Measurements from ENCODE around the gene ADGRD2.

The ADGRD2 gene

DNA sequence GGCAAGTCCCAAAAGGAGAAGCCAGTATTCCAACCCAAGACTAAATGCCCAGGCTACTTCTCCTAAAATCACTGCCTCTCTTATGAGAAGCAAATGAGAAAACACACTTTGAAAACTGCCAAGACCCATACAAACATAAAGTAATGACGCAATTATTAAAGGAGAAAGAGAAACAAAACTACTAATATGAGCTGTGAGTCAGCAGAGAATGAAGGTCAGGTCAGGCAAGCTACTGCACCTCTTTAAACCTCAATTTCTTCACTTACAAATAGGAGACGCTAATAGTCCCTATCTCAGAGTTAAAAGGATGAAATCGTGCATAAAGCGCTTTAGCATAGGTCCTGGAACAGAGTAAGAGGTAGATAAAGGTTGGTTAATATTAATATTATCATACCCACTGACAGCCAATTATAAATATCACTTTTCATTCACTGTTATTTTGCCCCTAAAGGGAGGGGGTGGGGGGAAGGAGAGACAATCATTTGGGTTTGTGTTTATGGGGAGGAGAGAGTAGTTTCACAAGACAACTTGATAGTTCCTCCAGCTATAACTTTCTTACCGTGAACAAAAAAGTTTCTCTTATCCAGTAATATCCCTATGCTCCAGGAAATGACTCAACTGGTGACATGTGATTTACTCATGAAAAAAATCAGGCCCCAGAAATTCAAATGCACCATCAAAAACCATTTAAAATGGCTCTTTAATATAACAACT lies 38.6 kb upstream of the ADGRD2 start:
- Histone ChIP-seq H3K27ac (ENCODE audit: low read length, poor library complexity, severe bottlenecking) (peak overlapping the region; percentile 59), H4K8ac (ENCODE audit: low read length) (no peak overlapping the region), H3K14ac (ENCODE audit: low read length in 2 of 2) (no peak overlapping the region), H4K91ac (ENCODE audit: low read length) (no peak overlapping the region), H3K27me3 (ENCODE audit: control insufficient read depth in 1 of 2, insufficient read depth in 1 of 2, low read length in 2 of 2) (no peaks in the 10 kb centered on the region), H3K18ac (ENCODE audit: low read depth in 1 of 2, low read length in 2 of 2) (no peak overlapping the region), H2AK5ac (ENCODE audit: low read length, severe bottlenecking) (no peak overlapping the region), H3K79me1 (replicated peaks; ENCODE audit: low read length, poor library complexity, severe bottlenecking) (peaks cover 8% of the 10 kb centered on the region), H2BK5ac (ENCODE audit: low read depth, low read length, poor library complexity, severe bottlenecking) (no peak overlapping the region), H3K9me3 (ENCODE audit: control insufficient read depth, low read length) (peaks cover 4% of the 10 kb centered on the region), H3K9ac (ENCODE audit: low read length) (peak overlapping the region; percentile 98), H2AFZ (ENCODE audit: low read depth, low read length) (no peak overlapping the region), H3K4me2 (ENCODE audit: low read length, poor library complexity, severe bottlenecking) (no peak overlapping the region), H3K23ac (ENCODE audit: low read length in 2 of 2) (no peak overlapping the region), H2BK15ac (ENCODE audit: low read depth, poor library complexity, severe bottlenecking) (no peak overlapping the region), H3K36me3 (ENCODE audit: control insufficient read depth in 1 of 2, insufficient read depth in 2 of 2, low read depth in 1 of 2, low read length in 2 of 2) (peaks cover 17 to 76% of the 10 kb centered on the region in 2 experiments), H3K4me3 (ENCODE audit: insufficient read depth in 1 of 2, low read depth in 1 of 2, low read length in 2 of 2) (peak overlapping the region in 1 of 2 experiments; percentile 73), H3K4ac (ENCODE audit: low read depth in 1 of 2, low read length in 2 of 2) (no peak overlapping the region), H2BK120ac (ENCODE audit: low read depth, low read length) (no peak overlapping the region), H2BK12ac (ENCODE audit: low read length in 2 of 2) (no peak overlapping the region), H3K4me1 (ENCODE audit: control insufficient read depth, insufficient read depth, low read depth, low read length) (no peaks in the 10 kb centered on the region)
- WGBS, result 55% methylated on average over 3 of the region's 5 CpGs
- peak; percentile 80 for DNase-seq

DNA sequence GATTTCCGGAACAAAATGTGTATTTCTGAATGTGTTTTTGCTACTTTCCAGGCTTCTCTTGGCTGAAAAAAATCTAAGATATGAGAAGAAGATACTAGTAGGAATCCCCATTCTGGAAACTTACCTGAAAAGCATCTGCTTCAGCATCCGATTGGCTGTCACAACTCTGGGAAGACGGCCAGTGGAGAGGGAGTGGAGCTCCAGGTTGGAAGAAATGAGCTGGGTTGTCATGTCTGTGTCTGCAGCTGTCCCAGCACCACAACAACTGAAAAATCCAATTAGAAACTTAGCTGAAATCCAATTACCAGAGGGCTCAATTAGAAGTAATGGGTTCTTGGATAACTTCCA lies 38.0 kb upstream of the ADGRD2 start:
- H2BK120ac ChIP-seq (ENCODE audit: low read depth, low read length), result no peak overlapping the region
- 69% methylated on average over 2 of the region's 3 CpGs for WGBS

DNA sequence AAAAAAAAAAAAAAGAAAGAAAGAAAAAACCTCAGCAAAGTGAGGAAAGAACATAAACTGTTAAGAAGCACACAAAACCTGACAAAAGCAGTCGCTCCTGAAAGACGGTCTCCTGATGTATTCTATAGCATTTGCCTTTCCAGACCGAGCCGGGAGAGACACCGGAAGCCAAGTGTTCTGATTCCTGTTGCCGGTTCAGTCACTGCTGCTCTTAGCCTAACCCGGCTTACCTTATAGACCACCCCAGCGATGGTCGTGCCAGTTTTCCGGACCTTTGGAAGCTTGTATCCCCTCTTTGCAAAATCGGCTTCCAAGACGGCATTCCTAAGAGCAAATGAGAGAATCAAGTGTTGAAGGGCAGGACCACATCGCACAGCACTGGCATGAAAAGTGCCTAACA lies 35.6 kb upstream of the ADGRD2 start:
- H3K9ac ChIP-seq (ENCODE audit: low read length), result peak overlapping the region; percentile 98
- no peak overlapping the region for H3K23ac ChIP-seq (ENCODE audit: low read length in 2 of 2)
- peaks cover 4% of the 10 kb centered on the region for H3K9me3 ChIP-seq (ENCODE audit: control insufficient read depth, low read length)
- 34% methylated on average over 13 of the region's 13 CpGs for WGBS
- no peak for DNase-seq
- peaks cover under 1% of the 10 kb centered on the region for H3K4me1 ChIP-seq (ENCODE audit: control insufficient read depth, insufficient read depth, low read depth, low read length)
- peak overlapping the region; percentile 95 for H4K8ac ChIP-seq (ENCODE audit: low read length)
- H3K79me1 ChIP-seq (replicated peaks; ENCODE audit: low read length, poor library complexity, severe bottlenecking), result peaks cover 2% of the 10 kb centered on the region
- no peak overlapping the region for H3K18ac ChIP-seq (ENCODE audit: low read depth in 1 of 2, low read length in 2 of 2)
- H2AK5ac ChIP-seq (ENCODE audit: low read length, severe bottlenecking), result peak overlapping the region; percentile 53
- no peak overlapping the region for H2BK5ac ChIP-seq (ENCODE audit: low read depth, low read length, poor library complexity, severe bottlenecking)
- H3K27ac ChIP-seq (ENCODE audit: low read length, poor library complexity, severe bottlenecking), result no peak overlapping the region
- H4K91ac ChIP-seq (ENCODE audit: low read length), result no peak overlapping the region
- peak overlapping the region in 1 of 2 experiments; percentile 67 for H3K4ac ChIP-seq (ENCODE audit: low read depth in 1 of 2, low read length in 2 of 2)
- peaks cover 10 to 47% of the 10 kb centered on the region in 2 experiments for H3K36me3 ChIP-seq (ENCODE audit: control insufficient read depth in 1 of 2, insufficient read depth in 2 of 2, low read depth in 1 of 2, low read length in 2 of 2)
- no peak overlapping the region for H2BK12ac ChIP-seq (ENCODE audit: low read length in 2 of 2)
- H2BK15ac ChIP-seq (ENCODE audit: low read depth, poor library complexity, severe bottlenecking), result no peak overlapping the region
- H2BK120ac ChIP-seq (ENCODE audit: low read depth, low read length), result peak overlapping the region; percentile 27
- no peak overlapping the region for H3K14ac ChIP-seq (ENCODE audit: low read length in 2 of 2)
- H3K4me2 ChIP-seq (ENCODE audit: low read length, poor library complexity, severe bottlenecking), result peak overlapping the region; percentile 95
- H3K4me3 ChIP-seq (ENCODE audit: insufficient read depth in 1 of 2, low read depth in 1 of 2, low read length in 2 of 2), result peak overlapping the region; percentile 84 to 99
- no peak overlapping the region for H2AFZ ChIP-seq (ENCODE audit: low read depth, low read length)
- no peaks in the 10 kb centered on the region for H3K27me3 ChIP-seq (ENCODE audit: control insufficient read depth in 1 of 2, insufficient read depth in 1 of 2, low read length in 2 of 2)

More for the DNA sequence above, 38.0 kb upstream of the ADGRD2 start:
- no peaks in the 10 kb centered on the region for H3K4me1 ChIP-seq (ENCODE audit: control insufficient read depth, insufficient read depth, low read depth, low read length)
- H2AK5ac ChIP-seq (ENCODE audit: low read length, severe bottlenecking), result no peak overlapping the region
- no peak overlapping the region for H3K14ac ChIP-seq (ENCODE audit: low read length in 2 of 2)
- DNase-seq, result no peak
- H4K91ac ChIP-seq (ENCODE audit: low read length), result no peak overlapping the region
- H4K8ac ChIP-seq (ENCODE audit: low read length), result no peak overlapping the region
- no peak overlapping the region for H2AFZ ChIP-seq (ENCODE audit: low read depth, low read length)
- no peak overlapping the region for H3K23ac ChIP-seq (ENCODE audit: low read length in 2 of 2)
- H3K4me2 ChIP-seq (ENCODE audit: low read length, poor library complexity, severe bottlenecking), result no peak overlapping the region
- no peak overlapping the region for H2BK12ac ChIP-seq (ENCODE audit: low read length in 2 of 2)
- H3K36me3 ChIP-seq (ENCODE audit: control insufficient read depth in 1 of 2, insufficient read depth in 2 of 2, low read depth in 1 of 2, low read length in 2 of 2), result peaks cover 16 to 71% of the 10 kb centered on the region in 2 experiments
- peak overlapping the region in 1 of 2 experiments; percentile 73 for H3K4me3 ChIP-seq (ENCODE audit: insufficient read depth in 1 of 2, low read depth in 1 of 2, low read length in 2 of 2)
- H3K4ac ChIP-seq (ENCODE audit: low read depth in 1 of 2, low read length in 2 of 2), result no peak overlapping the region
- no peak overlapping the region for H3K18ac ChIP-seq (ENCODE audit: low read depth in 1 of 2, low read length in 2 of 2)
- H3K79me1 ChIP-seq (replicated peaks; ENCODE audit: low read length, poor library complexity, severe bottlenecking), result peaks cover 8% of the 10 kb centered on the region
- H3K9me3 ChIP-seq (ENCODE audit: control insufficient read depth, low read length), result peaks cover 4% of the 10 kb centered on the region
- H2BK5ac ChIP-seq (ENCODE audit: low read depth, low read length, poor library complexity, severe bottlenecking), result no peak overlapping the region
- no peaks in the 10 kb centered on the region for H3K27me3 ChIP-seq (ENCODE audit: control insufficient read depth in 1 of 2, insufficient read depth in 1 of 2, low read length in 2 of 2)
- H3K9ac ChIP-seq (ENCODE audit: low read length), result peak overlapping the region; percentile 98
- peak overlapping the region; percentile 59 for H3K27ac ChIP-seq (ENCODE audit: low read length, poor library complexity, severe bottlenecking)
- H2BK15ac ChIP-seq (ENCODE audit: low read depth, poor library complexity, severe bottlenecking), result no peak overlapping the region

DNA sequence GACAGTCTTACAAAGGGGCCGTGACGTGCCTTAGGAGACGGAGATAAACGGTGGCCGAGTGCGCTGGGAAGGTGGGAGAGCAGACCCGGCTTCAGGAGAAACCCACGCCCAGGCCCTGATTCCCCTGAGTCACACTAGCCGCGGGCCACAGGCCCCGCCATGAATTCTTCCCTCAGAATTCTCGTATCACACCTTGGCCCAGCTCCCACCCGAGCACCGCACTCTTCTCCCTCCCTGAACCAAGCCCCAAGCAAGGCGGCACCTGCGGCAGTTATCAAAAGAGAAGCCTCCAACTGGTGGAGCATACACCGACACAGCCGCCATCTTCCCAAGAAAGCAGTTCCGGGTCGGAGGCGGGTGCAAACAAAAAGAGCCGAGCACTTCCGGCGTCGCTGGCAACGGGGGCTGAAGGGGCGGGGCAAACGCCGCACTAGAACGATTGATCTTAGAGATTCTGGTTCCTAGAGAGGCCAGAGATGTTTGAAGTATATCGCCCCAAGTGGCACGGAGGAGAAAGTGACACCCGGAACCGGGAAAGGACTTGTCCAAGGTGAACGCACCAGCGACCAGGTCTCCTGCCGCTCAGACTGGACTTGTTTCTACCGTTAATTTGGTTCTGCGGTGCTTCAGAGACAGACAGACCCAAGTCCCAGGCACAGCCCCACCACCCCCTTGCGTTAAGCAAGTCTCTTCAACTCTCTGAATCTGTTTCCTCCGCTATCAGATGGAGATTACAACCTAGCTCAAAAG lies 35.0 kb upstream of the ADGRD2 start, which contains the start of gene PSMB7:
TSS of gene PSMB7 (minus strand) at position 341 of the 750 bp plus-strand sequence. CDS start at position 324, 17 bp downstream.
- Histone ChIP-seq H3K9ac (ENCODE audit: low read length) (peak within 1 kb of the TSS; percentile 98), H3K18ac (ENCODE audit: low read depth in 1 of 2, low read length in 2 of 2) (peak within 1 kb of the TSS; percentile 68 to 81), H3K23ac (ENCODE audit: low read length in 2 of 2) (no peak within 1 kb of the TSS), H4K91ac (ENCODE audit: low read length) (peak within 1 kb of the TSS; percentile 91), H3K4me2 (ENCODE audit: low read length, poor library complexity, severe bottlenecking) (peak within 1 kb of the TSS; percentile 95), H3K36me3 (ENCODE audit: control insufficient read depth in 1 of 2, insufficient read depth in 2 of 2, low read depth in 1 of 2, low read length in 2 of 2) (peaks cover 10 to 41% of the 10 kb centered on the region in 2 experiments), H3K4me3 (ENCODE audit: insufficient read depth in 1 of 2, low read depth in 1 of 2, low read length in 2 of 2) (peak within 1 kb of the TSS; percentile 84 to 99), H3K4ac (ENCODE audit: low read depth in 1 of 2, low read length in 2 of 2) (peak within 1 kb of the TSS; percentile 53 to 77), H2BK120ac (ENCODE audit: low read depth, low read length) (peak within 1 kb of the TSS; percentile 27), H3K9me3 (ENCODE audit: control insufficient read depth, low read length) (peaks cover 4% of the 10 kb centered on the region), H3K27me3 (ENCODE audit: control insufficient read depth in 1 of 2, insufficient read depth in 1 of 2, low read length in 2 of 2) (no peaks in the 10 kb centered on the region), H4K8ac (ENCODE audit: low read length) (peak within 1 kb of the TSS; percentile 95), H3K79me1 (replicated peaks; ENCODE audit: low read length, poor library complexity, severe bottlenecking) (peaks cover 2% of the 10 kb centered on the region), H3K14ac (ENCODE audit: low read length in 2 of 2) (no peak within 1 kb of the TSS), H3K4me1 (ENCODE audit: control insufficient read depth, insufficient read depth, low read depth, low read length) (peaks cover 3% of the 10 kb centered on the region), H2BK15ac (ENCODE audit: low read depth, poor library complexity, severe bottlenecking) (peak within 1 kb of the TSS; percentile 36), H2BK5ac (ENCODE audit: low read depth, low read length, poor library complexity, severe bottlenecking) (no peak within 1 kb of the TSS), H2BK12ac (ENCODE audit: low read length in 2 of 2) (no peak within 1 kb of the TSS), H2AFZ (ENCODE audit: low read depth, low read length) (no peak within 1 kb of the TSS), H2AK5ac (ENCODE audit: low read length, severe bottlenecking) (peak within 1 kb of the TSS; percentile 53), H3K27ac (ENCODE audit: low read length, poor library complexity, severe bottlenecking) (peak within 1 kb of the TSS; percentile 39)
- peak; percentile 96 for DNase-seq
- WGBS, result 5% methylated on average over 40 of the region's 41 CpGs

Measured in mesenchymal stem cell (in vitro differentiated cells and primary cell).